ENCODE measurements around the gene KLF12.

KLF12 gene

DNA sequence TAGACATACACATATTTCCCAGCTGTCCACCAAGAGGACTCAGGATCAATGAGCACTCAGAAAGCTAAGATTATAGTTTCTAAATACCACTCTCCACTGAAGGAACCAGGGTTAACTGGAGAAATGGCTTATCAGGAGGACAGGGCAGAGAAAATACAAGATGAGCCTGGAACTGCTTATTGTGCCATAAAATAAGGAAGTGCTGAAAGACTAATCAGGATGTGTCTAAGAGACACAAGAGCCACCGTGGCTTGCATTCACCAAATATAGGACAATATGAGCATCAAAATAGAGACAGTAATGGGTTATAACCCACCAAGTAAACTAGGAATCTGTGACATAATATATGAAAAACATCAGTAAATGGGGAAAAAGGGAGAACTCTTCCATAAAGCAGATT lies 32.8 kb downstream of the KLF12 start:
- TF ChIP-seq, protein P1, sequence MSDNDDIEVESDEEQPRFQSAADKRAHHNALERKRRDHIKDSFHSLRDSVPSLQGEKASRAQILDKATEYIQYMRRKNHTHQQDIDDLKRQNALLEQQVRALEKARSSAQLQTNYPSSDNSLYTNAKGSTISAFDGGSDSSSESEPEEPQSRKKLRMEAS (IDR thresholded peaks at IDR 0.05), result no peak
- no peak for TF ChIP-seq TEAD4 (IDR thresholded peaks at IDR 0.05)
- no peak for TF ChIP-seq CEBPB (IDR thresholded peaks at IDR 0.05)
- no peak for TF ChIP-seq FOXM1 (IDR thresholded peaks at IDR 0.05; ENCODE audit: borderline replicate concordance, low read depth)
- no peak for TF ChIP-seq TAF1 (IDR thresholded peaks at IDR 0.05; ENCODE audit: low read depth)
- TF ChIP-seq TCF12 (IDR thresholded peaks at IDR 0.05; ENCODE audit: low read depth), result no peak
- TF ChIP-seq ZBTB7A (IDR thresholded peaks at IDR 0.05; ENCODE audit: low read depth), result no peak
- TF ChIP-seq EP300 (IDR thresholded peaks at IDR 0.05; ENCODE audit: borderline replicate concordance), result no peak
- no peak for TF ChIP-seq YY1 (IDR thresholded peaks at IDR 0.05; ENCODE audit: low read depth)
- TF ChIP-seq NFIC (IDR thresholded peaks at IDR 0.05), result no peak
- no peak for TF ChIP-seq EGR1 (IDR thresholded peaks at IDR 0.05)
- TF ChIP-seq, protein P2, sequence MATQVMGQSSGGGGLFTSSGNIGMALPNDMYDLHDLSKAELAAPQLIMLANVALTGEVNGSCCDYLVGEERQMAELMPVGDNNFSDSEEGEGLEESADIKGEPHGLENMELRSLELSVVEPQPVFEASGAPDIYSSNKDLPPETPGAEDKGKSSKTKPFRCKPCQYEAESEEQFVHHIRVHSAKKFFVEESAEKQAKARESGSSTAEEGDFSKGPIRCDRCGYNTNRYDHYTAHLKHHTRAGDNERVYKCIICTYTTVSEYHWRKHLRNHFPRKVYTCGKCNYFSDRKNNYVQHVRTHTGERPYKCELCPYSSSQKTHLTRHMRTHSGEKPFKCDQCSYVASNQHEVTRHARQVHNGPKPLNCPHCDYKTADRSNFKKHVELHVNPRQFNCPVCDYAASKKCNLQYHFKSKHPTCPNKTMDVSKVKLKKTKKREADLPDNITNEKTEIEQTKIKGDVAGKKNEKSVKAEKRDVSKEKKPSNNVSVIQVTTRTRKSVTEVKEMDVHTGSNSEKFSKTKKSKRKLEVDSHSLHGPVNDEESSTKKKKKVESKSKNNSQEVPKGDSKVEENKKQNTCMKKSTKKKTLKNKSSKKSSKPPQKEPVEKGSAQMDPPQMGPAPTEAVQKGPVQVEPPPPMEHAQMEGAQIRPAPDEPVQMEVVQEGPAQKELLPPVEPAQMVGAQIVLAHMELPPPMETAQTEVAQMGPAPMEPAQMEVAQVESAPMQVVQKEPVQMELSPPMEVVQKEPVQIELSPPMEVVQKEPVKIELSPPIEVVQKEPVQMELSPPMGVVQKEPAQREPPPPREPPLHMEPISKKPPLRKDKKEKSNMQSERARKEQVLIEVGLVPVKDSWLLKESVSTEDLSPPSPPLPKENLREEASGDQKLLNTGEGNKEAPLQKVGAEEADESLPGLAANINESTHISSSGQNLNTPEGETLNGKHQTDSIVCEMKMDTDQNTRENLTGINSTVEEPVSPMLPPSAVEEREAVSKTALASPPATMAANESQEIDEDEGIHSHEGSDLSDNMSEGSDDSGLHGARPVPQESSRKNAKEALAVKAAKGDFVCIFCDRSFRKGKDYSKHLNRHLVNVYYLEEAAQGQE (IDR thresholded peaks at IDR 0.05; ENCODE audit: low read depth), result no peak
- no peak for TF ChIP-seq CREB1 (IDR thresholded peaks at IDR 0.05; ENCODE audit: low read depth)
- TF ChIP-seq, protein P3, sequence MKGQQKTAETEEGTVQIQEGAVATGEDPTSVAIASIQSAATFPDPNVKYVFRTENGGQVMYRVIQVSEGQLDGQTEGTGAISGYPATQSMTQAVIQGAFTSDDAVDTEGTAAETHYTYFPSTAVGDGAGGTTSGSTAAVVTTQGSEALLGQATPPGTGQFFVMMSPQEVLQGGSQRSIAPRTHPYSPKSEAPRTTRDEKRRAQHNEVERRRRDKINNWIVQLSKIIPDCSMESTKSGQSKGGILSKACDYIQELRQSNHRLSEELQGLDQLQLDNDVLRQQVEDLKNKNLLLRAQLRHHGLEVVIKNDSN (IDR thresholded peaks at IDR 0.05), result no peak
- no peak for TF ChIP-seq RAD21 (IDR thresholded peaks at IDR 0.05; ENCODE audit: low read depth)

DNA sequence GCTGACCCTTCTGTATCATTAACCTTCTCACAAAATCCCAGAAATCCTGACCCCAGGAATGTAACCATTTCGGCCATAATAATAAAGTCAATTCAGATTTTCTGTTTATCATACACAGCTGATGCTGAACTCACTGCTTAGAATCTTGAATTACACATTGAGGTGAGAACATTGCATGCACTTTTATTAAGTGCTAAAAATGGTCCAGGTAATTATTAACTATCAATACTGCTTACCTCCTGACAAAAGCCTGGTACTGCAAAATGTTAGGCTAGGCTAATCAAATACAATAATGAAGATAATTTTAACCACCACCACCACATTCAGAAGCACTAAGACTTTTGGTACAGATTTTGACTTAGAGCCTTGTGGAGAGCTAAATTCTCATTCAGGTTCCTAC lies 36.1 kb downstream of the KLF12 start:
- no peak for TF ChIP-seq TCF12 (IDR thresholded peaks at IDR 0.05; ENCODE audit: low read depth)
- TF ChIP-seq TEAD4 (IDR thresholded peaks at IDR 0.05), result no peak
- TF ChIP-seq CEBPB (IDR thresholded peaks at IDR 0.05), result no peak
- TF ChIP-seq, protein P2 (IDR thresholded peaks at IDR 0.05; ENCODE audit: low read depth), result no peak
- no peak for TF ChIP-seq YY1 (IDR thresholded peaks at IDR 0.05; ENCODE audit: low read depth)
- TF ChIP-seq CREB1 (IDR thresholded peaks at IDR 0.05; ENCODE audit: low read depth), result no peak
- TF ChIP-seq RAD21 (IDR thresholded peaks at IDR 0.05; ENCODE audit: low read depth), result no peak
- TF ChIP-seq FOXM1 (IDR thresholded peaks at IDR 0.05; ENCODE audit: borderline replicate concordance, low read depth), result no peak
- TF ChIP-seq, protein P1 (IDR thresholded peaks at IDR 0.05), result no peak
- no peak for TF ChIP-seq ZBTB7A (IDR thresholded peaks at IDR 0.05; ENCODE audit: low read depth)
- no peak for TF ChIP-seq TAF1 (IDR thresholded peaks at IDR 0.05; ENCODE audit: low read depth)
- no peak for TF ChIP-seq EP300 (IDR thresholded peaks at IDR 0.05; ENCODE audit: borderline replicate concordance)

DNA sequence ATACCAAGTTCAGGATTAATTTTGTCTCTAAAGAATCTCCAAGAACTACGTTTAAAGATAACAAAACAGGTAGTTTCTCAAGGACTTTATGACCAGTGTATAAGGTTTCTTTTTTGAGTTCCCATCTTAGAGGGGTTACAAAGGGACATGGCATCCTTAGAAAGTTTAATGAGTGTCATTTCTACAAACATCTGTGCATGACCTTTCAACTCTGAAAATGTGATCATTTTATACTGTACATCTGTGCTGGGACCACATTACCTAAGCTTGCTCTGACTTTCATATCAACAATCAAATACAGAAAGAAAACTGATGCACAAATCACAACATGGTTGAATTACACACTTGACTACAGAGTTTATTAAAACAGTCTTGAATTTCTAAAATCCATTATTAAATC lies 37.1 kb downstream of the KLF12 start:
- no peak for TF ChIP-seq EP300 (IDR thresholded peaks at IDR 0.05; ENCODE audit: borderline replicate concordance)
- TF ChIP-seq, protein P2 (IDR thresholded peaks at IDR 0.05; ENCODE audit: low read depth), result no peak
- TF ChIP-seq CREB1 (IDR thresholded peaks at IDR 0.05; ENCODE audit: low read depth), result no peak
- no peak for TF ChIP-seq CEBPB (IDR thresholded peaks at IDR 0.05)
- no peak for TF ChIP-seq ZBTB7A (IDR thresholded peaks at IDR 0.05; ENCODE audit: low read depth)
- no peak for TF ChIP-seq TCF12 (IDR thresholded peaks at IDR 0.05; ENCODE audit: low read depth)
- no peak for TF ChIP-seq YY1 (IDR thresholded peaks at IDR 0.05; ENCODE audit: low read depth)
- TF ChIP-seq TAF1 (IDR thresholded peaks at IDR 0.05; ENCODE audit: low read depth), result no peak
- no peak for TF ChIP-seq FOXM1 (IDR thresholded peaks at IDR 0.05; ENCODE audit: borderline replicate concordance, low read depth)
- TF ChIP-seq RAD21 (IDR thresholded peaks at IDR 0.05; ENCODE audit: low read depth), result no peak
- TF ChIP-seq, protein P1 (IDR thresholded peaks at IDR 0.05), result no peak
- no peak for TF ChIP-seq NFIC (IDR thresholded peaks at IDR 0.05)
- TF ChIP-seq, protein P3 (IDR thresholded peaks at IDR 0.05), result no peak
- TF ChIP-seq TEAD4 (IDR thresholded peaks at IDR 0.05), result no peak
- no peak for TF ChIP-seq EGR1 (IDR thresholded peaks at IDR 0.05)

DNA sequence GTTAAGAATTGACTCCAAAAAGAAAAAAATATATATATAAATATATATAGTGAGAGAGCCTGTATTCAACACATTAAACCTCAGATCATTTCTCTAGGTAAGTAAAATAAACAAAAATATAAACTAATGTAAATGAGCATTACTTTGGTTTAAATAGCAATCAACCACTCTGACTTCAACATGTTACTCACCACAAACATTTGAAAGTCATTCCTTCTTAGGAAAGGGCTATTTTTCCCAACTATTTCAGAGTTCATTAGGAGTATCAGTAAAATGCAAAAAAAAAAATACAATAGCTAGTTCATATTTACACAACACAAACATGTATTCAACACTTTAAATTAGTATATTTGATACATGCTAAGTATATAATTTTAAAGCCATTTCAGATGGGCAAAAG lies 40.5 kb downstream of the KLF12 start:
- TF ChIP-seq, protein P1 (IDR thresholded peaks at IDR 0.05), result no peak
- no peak for TF ChIP-seq CEBPB (IDR thresholded peaks at IDR 0.05)
- TF ChIP-seq, protein P2 (IDR thresholded peaks at IDR 0.05; ENCODE audit: low read depth), result no peak
- TF ChIP-seq EP300 (IDR thresholded peaks at IDR 0.05; ENCODE audit: borderline replicate concordance), result no peak
- TF ChIP-seq CREB1 (IDR thresholded peaks at IDR 0.05; ENCODE audit: low read depth), result no peak
- TF ChIP-seq TAF1 (IDR thresholded peaks at IDR 0.05; ENCODE audit: low read depth), result no peak
- no peak for TF ChIP-seq YY1 (IDR thresholded peaks at IDR 0.05; ENCODE audit: low read depth)
- TF ChIP-seq, protein P3 (IDR thresholded peaks at IDR 0.05), result no peak
- TF ChIP-seq NFIC (IDR thresholded peaks at IDR 0.05), result no peak
- TF ChIP-seq TCF12 (IDR thresholded peaks at IDR 0.05; ENCODE audit: low read depth), result no peak
- TF ChIP-seq TEAD4 (IDR thresholded peaks at IDR 0.05), result no peak
- no peak for TF ChIP-seq EGR1 (IDR thresholded peaks at IDR 0.05)
- no peak for TF ChIP-seq FOXM1 (IDR thresholded peaks at IDR 0.05; ENCODE audit: borderline replicate concordance, low read depth)
